GM18499 (cell line): ENCODE measurements around the gene EGFR.
"Not testable (repeated sequence)": the region's sequence is repeated elsewhere in the genome, so short reads cannot be mapped to it uniquely, and the experiment has no call there.

Experiments used
- ATAC-seq: cut with Tn5 transposase; IDR thresholded peaks from one replicate; pipeline ENCODE4 v1.9.1; 2021; ENCODE audit warnings: moderate number of reproducible peaks; ENCODE audit not compliant: insufficient read depth, unreplicated experiment

EGFR gene

DNA sequence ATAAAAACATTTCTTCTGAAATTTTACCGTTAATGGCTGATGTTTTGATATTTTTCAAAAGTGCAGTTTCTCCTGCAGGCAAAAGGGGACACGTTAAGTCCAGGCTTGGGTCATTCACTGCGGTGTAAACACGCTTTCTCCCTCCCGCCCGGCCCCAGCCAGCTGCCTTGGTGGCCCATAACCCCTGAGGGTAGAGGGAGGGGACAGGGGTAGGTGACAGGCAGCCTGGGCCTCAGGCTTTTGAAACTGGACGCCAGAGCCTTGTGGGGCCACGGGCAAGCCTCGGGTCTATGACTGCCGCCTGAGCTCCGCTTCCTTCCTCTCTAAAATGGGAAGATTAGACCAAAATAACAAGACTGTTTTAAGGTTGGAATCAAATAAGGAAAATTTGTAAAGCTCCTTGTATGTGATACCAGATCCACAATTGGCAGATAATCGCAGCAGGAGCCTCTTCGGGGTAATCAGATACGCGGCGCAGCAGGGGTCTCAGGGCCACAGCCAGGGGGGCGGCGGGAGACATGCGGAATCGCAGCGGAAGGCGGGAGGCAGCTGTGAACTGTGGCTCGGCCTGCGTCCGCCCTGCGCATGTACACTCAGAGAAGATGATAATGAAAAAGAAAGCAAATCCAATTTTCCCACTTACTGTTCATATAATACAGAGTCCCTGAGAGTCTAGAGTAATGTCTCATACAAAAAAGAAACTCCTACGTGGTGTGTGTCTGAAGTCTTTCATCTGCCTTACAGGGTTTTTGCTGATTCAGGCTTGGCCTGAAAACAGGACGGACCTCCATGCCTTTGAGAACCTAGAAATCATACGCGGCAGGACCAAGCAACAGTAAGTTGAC lies 138.3 kb downstream of the EGFR start:
- ATAC-seq = no peak

DNA sequence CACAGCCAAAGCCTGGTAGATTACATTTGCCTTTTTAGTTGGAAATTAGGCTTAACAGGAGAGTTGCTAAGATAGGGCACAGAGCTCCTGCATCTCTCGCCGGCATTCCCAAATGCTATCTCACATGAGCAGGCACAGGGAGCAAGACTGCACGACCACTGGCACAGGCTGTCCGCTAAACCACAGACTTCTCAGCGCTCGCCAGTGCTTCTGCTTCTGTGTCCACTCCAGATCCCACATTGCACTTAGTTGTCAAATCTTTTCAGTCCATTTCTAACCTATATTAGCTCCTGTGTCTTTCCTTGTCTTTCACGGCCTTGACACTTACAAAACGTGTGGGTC lies 138.9 kb downstream of the EGFR start:
- ATAC-seq = no peak

DNA sequence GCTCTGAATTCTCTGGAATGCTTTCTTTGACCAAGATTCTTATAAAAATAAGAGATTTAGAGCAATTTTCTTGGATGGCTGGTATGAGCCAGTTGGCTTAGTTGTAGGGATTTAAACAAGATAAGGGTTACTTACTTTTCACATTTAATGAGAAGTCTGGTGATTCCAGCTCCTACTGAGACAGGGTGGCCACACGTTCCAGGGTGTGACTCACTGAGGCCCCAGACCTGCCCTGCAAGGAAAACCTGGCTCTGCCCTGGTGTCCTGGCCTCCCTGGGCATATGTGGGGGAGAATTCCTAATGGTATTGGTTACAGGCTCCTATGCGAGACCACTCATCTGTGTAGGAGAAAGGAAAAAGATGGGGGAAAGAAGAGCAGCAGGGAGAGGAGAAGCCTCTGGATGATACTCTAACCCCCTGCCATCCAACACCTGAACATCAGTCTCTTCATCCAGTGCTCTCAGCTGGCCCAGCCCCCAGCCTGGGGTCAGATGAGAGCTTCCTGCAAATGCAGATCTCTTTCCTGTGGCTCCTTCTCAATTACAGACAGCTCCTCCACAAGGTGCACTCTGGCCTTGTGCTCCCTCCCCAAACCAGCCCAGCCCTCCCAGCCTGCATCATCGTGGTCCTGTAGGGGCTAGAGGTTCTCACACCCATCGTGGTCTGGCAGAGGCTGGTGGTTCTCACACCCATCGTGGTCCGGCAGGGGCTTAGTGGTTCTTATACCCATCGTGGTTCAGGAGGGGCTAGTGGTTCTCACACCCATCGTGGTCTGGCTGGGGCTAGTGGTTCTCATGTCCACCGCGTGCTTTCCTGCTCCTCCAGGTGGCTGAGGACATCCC lies 139.9 kb downstream of the EGFR start:
- ATAC-seq = no peak

DNA sequence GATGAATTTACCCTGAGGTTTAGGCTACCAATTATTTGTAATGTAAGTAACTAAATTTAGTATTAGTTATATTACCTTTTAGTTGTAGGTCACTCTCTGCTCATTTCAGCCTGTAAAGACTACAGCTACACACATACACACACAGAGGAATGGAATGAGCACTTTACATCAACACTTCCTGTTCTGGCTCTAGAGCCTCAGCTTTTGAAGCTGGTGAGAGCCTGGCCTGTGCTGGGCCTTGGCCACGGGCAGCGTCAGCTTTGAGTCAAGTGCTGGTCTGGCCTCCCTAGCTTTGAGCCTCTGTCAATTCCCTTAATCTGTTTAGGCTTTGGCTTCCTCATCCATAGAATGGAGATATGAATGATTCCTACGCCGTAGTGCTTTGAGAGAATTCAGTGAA lies 141.7 kb downstream of the EGFR start:
- ATAC-seq = no peak

DNA sequence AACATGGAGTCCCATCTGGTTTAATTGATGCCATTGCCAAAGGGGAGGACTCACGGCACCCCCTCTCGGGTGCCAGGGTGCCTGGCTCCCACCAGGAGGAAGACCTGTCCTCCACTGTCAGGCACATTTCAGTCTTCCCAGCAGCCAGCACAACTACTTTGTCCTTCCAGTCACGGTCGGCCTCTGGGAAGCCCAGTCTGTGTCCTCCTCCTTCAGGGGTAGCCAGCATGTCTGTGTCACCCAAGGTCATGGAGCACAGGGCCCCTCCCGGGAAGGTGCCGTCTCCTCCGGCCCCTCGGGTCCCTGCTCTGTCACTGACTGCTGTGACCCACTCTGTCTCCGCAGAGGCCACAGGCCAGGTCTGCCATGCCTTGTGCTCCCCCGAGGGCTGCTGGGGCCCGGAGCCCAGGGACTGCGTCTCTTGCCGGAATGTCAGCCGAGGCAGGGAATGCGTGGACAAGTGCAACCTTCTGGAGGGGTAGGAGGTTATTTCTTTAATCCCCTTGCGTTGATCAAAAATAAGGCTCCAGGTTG lies 142.4 kb downstream of the EGFR start:
- ATAC-seq = no peak

DNA sequence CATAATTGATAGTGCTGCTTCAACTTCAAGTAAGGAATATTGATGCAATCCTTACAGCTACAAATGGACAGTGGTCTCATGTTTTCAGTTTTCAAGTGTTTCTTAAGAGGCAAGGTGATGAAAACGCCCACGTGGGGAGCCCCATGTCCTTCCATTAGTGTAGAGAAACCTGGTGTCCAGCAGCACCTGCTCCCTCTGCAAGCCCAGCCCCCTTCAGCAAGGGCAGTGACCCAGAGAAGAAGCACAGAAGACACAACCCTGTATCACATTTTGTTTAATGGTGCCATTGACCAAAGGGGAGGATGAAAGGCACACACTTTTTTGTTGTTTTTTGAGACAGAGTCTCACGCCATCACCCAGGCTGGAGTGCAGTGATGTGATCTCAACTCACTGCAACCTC lies 143.7 kb downstream of the EGFR start:
- no peak for ATAC-seq

DNA sequence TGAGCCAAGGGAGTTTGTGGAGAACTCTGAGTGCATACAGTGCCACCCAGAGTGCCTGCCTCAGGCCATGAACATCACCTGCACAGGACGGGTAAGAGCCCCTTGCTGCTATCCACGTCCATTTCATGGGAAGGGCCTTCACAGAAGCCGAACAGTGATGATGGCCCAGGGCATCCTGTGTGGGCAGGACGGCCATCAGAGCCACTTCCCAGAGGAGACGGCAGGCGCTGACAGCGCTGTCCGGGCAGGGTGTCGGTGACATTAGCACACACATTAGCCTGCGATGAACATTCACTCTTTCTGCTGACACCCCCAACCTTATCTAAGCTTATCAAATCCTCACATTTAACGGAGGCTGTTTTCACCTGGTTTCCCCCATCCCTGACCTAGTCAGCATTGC lies 144.9 kb downstream of the EGFR start:
- ATAC-seq = no peak

DNA sequence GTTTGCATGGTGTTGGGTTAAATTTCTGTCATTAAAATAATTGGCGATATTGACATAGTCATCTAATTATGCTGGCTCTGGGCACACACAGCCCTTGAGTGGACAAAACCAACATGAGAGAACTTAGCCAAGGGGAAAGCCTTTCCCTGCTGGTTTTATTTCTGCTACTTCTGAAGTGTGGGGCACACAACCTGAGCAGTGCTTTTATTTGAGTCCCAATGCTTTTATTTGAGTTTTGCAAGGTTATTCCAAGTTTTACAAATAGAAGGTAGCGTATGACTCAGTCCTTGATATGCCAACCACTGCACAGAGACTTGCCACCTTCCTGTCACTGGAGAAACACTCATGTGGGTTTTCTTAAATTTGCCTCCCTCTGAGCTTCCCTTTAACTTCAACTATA lies 145.7 kb downstream of the EGFR start:
- no peak for ATAC-seq

DNA sequence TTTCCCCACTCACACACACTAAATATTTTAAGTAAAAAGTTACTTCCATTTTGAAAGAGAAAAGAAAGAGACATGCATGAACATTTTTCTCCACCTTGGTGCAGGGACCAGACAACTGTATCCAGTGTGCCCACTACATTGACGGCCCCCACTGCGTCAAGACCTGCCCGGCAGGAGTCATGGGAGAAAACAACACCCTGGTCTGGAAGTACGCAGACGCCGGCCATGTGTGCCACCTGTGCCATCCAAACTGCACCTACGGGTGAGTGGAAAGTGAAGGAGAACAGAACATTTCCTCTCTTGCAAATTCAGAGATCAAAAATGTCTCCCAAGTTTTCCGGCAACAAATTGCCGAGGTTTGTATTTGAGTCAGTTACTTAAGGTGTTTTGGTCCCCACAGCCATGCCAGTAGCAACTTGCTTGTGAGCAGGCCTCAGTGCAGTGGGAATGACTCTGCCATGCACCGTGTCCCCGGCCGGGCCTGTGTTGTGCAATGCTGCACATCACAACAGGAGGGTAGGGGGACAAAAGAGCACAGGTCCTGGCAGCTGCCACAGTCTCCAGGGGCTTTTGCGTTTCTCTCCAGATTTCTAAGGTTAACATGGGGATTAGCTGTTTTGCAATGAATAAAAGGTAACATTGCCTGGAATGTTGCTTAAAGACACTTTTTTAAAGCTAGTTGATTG lies 146.5 kb downstream of the EGFR start:
- ATAC-seq = no peak

DNA sequence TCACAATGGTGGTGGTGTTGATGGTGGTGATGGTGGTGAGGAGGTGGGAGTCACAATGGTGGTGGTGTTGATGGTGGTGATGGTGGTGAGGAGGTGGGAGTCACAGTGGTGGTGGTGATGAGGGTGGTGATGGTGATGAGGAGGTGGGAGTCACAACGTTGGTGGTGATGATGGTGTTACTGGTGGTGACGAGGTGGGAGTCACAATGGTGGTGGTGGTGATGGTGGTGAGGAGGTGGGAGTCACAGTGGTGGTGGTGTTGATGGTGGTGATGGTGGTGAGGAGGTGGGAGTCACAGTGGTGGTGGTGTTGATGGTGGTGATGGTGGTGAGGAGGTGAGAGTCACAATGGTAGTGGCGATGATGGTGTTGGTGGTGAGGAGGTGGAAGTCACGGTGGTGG lies 148.5 kb downstream of the EGFR start:
- ATAC-seq = not testable (repeated sequence)

DNA sequence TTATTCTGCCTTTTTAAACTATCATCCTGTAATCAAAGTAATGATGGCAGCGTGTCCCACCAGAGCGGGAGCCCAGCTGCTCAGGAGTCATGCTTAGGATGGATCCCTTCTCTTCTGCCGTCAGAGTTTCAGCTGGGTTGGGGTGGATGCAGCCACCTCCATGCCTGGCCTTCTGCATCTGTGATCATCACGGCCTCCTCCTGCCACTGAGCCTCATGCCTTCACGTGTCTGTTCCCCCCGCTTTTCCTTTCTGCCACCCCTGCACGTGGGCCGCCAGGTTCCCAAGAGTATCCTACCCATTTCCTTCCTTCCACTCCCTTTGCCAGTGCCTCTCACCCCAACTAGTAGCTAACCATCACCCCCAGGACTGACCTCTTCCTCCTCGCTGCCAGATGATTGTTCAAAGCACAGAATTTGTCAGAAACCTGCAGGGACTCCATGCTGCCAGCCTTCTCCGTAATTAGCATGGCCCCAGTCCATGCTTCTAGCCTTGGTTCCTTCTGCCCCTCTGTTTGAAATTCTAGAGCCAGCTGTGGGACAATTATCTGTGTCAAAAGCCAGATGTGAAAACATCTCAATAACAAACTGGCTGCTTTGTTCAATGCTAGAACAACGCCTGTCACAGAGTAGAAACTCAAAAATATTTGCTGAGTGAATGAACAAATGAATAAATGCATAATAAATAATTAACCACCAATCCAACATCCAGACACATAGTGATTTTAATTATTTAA lies 151.7 kb downstream of the EGFR start:
- no peak for ATAC-seq

DNA sequence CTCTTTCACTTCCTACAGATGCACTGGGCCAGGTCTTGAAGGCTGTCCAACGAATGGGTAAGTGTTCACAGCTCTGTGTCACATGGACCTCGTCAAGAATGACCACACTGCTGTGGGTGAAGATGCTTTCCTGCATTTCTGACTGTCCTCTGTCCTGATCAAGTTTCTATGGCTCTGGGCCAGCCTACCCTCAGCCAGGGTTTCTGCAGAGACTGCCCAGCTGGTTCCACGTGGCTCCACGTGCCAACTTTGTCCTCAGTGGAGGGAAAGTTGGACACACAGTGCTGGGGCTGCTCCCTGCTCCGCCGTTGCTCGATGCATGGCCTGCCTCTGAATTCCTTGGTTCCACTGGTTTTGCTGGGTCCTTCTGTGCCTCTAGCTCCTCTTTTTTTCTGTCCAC lies 152.3 kb downstream of the EGFR start:
- no peak for ATAC-seq

DNA sequence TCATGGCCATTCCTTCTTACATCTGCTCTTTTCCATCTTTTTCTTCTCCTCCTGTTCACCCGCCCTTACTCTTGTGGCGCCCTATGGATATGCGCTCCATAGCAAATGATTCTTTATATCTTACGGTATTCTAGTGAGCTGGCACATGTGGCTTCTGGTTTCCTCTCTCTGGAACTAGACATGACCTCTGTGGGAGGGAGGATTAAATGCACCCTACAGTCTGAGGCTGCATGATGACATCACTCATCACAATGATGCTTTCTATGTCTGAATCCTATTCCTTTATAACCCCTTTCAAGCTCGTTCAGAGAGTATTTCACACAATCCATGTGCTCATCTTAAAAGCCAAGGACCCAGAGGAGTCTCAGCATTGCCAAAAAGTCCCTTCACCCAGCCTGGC lies 153.3 kb downstream of the EGFR start:
- ATAC-seq = no peak

DNA sequence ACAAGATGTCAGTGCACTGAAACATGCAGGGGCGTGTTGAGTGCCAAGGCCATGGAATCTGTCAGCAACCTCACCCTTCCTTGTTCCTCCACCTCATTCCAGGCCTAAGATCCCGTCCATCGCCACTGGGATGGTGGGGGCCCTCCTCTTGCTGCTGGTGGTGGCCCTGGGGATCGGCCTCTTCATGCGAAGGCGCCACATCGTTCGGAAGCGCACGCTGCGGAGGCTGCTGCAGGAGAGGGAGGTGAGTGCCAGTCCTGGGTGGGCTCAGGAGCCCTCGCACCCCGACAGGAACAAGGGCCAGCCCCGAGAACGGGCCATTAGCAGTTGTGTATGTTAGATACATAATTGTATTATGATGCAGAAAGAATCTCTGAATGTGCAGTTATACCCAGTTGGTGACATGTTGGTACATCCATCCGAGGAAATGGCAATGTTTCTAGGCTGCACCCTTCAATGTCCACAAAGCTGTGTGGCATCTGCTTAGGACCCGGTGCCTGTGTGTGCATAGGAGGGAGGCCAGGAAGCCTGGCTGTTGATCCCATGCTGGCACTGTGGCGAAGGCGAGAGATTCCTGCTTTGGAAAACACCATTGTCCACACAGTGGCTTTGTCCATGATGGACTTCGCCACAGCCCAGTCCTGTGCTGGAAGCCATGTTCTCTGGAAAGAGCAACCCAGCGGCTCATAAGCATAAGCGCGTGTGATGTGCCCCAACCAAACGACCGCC lies 154.2 kb downstream of the EGFR start:
- no peak for ATAC-seq

DNA sequence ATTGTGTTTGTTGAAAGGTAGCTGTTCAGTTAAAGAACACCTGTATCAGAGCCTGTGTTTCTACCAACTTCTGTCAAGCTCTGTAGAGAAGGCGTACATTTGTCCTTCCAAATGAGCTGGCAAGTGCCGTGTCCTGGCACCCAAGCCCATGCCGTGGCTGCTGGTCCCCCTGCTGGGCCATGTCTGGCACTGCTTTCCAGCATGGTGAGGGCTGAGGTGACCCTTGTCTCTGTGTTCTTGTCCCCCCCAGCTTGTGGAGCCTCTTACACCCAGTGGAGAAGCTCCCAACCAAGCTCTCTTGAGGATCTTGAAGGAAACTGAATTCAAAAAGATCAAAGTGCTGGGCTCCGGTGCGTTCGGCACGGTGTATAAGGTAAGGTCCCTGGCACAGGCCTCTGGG lies 154.9 kb downstream of the EGFR start:
- ATAC-seq = no peak

DNA sequence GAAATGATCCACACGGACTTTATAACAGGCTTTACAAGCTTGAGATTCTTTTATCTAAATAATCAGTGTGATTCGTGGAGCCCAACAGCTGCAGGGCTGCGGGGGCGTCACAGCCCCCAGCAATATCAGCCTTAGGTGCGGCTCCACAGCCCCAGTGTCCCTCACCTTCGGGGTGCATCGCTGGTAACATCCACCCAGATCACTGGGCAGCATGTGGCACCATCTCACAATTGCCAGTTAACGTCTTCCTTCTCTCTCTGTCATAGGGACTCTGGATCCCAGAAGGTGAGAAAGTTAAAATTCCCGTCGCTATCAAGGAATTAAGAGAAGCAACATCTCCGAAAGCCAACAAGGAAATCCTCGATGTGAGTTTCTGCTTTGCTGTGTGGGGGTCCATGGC lies 155.6 kb downstream of the EGFR start:
- ATAC-seq = no peak

DNA sequence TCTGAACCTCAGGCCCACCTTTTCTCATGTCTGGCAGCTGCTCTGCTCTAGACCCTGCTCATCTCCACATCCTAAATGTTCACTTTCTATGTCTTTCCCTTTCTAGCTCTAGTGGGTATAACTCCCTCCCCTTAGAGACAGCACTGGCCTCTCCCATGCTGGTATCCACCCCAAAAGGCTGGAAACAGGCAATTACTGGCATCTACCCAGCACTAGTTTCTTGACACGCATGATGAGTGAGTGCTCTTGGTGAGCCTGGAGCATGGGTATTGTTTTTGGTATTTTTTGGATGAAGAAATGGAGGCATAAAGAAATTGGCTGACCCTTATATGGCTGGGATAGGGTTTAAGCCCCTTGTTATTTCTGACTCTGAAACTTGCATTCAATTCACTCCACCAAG lies 156.0 kb downstream of the EGFR start:
- ATAC-seq = no peak

DNA sequence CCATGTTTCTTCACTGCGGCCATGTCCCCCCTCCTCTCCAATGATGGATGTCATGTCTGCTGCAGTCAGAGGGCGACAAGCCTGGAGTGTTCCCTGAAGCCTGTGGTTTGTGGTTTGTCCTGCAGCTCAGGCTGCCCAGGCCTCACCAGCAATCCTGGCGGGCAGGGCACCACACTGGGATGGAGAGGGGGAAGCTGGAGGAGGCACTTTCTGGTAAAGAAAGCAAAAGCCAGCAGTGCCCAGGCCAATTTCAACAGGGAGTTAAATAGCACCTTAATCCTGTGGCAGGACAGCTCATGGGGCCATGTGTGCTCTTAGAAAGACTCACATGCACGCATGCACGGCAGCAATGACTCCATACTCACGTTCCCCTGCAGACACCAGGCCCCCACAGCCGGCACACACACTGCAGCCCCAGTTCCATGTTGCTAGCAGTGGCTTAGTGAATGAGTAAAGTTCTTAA lies 158.3 kb downstream of the EGFR start:
- no peak for ATAC-seq

DNA sequence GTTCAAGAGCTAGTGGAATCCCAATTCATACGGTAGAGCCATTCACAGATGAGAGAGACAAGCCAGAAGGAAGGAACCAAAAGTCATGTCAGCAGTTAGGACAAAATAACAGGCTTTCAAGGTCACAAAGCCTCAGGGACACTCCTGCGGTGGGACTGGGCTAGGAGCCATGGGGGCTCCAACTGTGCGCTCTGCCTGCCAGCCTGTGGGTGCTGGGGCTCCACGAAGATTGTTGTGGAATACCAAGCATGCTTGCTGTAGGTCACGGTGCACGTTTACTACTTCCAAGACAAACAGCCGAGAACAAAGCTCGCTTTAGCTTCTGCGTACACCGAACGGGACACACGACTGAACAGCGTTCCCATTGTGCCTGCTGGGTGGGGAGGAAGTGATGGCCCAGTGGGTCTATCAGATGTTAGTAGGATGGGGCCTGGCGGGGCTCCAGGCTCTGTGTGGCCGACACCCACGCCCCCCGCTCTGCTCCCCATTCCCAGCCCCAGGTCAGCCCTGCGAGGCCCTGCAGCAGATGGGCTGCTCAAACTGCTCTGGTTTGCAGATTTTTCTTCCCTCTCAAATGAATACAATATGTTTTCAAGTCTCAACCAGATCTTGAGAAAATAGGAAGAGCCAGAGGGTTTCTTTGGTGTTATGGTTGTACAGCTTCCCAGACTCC lies 158.9 kb downstream of the EGFR start:
- no peak for ATAC-seq
